Epithelial cell of proximal tubule (primary cell): ENCODE measurements around the gene ATP8B4. TPM values are rescaled to one million over a fixed set of nuclear protein-coding genes. Genes with fewer than 3 reads are reported as not detected.

Experiments
- DNase-seq: peaks from one replicate; pipeline ENCODE4 v3.0.0-alpha.2; 2011; ENCODE audit warnings: low read depth
- H3K4me3 ChIP-seq: 2 replicates; pipeline ENCODE4 v1.5.1; 2011; ENCODE audit warnings: low read depth, mild to moderate bottlenecking, low read length
- total RNA-seq: library from RNA; depleted of rRNA; stranded (reverse); fragments of >200 nt; gene quantifications from 2 replicates; pipeline ENCODE4 v1.2.3, GENCODE V29; 2015
- TF ChIP-seq, protein P1 (sequence below): conservative IDR thresholded peaks from 2 replicates; pipeline ENCODE4 v1.5.1; 2012; ENCODE audit warnings: low read depth, mild to moderate bottlenecking, low read length

ATP8B4 gene
- total RNA-seq, 1 donor from 2014 or later: not detected

DNA sequence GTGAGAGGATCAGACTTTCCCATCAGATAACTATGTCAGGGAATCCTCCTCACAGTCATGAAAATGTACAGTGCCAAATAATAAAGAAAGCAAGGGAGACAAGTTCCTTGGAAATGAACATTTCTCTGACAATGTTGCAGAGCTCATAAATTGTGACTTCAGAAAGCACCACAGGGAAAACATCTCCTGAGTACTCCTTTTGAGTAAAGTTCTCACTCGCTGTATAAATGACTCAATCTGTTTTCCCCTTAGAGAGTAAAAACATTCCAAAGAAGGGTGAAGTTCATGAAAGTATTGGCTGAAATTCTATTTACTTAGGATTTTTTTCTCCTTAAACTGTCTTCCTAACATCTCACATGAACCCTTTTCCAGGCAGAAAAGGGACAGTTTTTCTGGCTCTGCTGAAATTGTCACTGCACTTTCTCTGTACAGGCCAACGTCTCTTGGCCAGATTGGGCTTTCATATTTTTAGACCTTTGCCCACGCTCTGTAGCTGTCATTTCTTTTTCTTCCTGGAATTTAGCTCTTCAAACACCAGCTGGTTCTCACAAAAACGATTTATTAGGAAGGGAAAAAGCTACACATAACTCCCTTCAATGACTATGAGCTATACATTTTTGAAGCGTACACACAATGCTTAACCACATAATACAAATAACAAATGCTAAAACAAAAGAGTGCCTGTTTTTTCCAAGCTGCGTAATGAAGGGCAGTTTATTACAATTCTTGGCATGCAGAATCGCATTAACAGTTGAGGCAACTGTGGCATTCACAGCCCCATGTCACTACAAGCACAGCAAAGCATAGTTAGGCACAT is 216.1 kb downstream of the ATP8B4 start:
- TF ChIP-seq, protein P1, sequence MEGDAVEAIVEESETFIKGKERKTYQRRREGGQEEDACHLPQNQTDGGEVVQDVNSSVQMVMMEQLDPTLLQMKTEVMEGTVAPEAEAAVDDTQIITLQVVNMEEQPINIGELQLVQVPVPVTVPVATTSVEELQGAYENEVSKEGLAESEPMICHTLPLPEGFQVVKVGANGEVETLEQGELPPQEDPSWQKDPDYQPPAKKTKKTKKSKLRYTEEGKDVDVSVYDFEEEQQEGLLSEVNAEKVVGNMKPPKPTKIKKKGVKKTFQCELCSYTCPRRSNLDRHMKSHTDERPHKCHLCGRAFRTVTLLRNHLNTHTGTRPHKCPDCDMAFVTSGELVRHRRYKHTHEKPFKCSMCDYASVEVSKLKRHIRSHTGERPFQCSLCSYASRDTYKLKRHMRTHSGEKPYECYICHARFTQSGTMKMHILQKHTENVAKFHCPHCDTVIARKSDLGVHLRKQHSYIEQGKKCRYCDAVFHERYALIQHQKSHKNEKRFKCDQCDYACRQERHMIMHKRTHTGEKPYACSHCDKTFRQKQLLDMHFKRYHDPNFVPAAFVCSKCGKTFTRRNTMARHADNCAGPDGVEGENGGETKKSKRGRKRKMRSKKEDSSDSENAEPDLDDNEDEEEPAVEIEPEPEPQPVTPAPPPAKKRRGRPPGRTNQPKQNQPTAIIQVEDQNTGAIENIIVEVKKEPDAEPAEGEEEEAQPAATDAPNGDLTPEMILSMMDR: no peak
- DNase-seq: no peak
- no peak overlapping the region for H3K4me3 ChIP-seq

DNA sequence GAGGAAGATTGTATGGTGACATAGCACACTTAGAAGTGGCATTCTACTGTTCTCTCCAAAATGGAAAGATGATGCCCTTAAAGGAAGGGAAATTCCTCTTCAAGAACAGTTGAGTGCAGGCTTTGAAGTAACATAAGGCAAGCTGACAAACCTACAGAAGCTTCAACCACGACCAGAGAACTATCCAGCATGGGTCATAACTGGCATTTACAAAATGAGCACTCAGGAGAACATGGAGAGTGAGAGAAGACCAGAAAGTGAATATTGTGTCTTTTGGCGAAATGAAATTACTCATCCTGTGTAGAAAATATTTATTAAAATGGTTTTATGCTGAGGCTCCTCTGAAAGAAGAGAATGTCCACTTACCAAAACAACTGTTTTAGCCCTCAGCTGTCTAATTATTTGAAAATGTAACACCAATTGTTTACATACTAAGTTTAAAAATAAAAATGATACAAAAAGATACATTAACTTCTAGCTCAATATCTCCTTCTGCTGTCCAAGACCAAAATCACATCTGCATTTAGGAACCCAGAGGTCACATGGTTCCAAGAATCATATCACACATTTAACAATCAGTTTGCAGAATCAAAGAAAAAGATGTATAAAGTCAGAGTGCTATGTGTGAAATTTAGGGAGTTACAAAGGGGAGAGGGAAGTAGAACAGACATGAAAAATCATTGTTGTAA is 216.9 kb downstream of the ATP8B4 start:
- no peak overlapping the region for H3K4me3 ChIP-seq
- DNase-seq: no peak
- TF ChIP-seq, protein P1: peak; percentile 29

DNA sequence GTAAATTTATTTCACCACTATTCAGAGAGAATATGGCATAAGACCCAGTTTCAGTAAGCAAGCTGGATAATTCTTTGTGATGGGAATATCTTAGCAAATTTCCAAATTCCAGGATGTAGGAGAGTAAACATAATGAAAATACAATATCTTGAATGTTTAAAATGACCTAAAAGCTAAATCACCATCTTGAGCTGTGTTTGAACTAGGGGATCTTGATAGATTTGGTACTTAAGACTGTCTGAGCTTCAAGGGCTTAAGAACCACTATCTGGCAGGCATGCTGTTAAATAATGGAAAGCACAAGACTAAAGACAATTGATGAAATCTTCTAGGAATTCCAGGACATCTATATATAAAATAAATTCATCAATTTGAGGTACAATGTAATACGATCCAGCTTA is 217.7 kb downstream of the ATP8B4 start:
- H3K4me3 ChIP-seq: no peak overlapping the region
- no peak for DNase-seq
- TF ChIP-seq, protein P1: no peak

DNA sequence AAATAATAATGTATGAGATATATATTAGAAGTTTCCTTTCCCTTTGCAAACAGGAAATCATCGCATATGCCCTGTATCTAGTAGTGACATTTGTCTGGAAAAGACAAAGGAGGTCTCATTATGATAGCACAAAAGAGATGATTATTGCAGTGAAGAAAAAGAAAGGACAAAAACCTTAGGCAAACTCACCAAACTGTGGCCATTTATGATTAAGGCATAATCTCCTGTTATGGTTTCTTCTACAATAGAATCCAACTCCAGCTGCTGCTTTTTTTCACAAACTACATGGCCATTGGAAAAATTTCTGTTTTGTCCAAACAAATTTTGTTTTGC is 218.2 kb downstream of the ATP8B4 start:
- TF ChIP-seq, protein P1: no peak
- H3K4me3 ChIP-seq: no peak overlapping the region
- no peak for DNase-seq

DNA sequence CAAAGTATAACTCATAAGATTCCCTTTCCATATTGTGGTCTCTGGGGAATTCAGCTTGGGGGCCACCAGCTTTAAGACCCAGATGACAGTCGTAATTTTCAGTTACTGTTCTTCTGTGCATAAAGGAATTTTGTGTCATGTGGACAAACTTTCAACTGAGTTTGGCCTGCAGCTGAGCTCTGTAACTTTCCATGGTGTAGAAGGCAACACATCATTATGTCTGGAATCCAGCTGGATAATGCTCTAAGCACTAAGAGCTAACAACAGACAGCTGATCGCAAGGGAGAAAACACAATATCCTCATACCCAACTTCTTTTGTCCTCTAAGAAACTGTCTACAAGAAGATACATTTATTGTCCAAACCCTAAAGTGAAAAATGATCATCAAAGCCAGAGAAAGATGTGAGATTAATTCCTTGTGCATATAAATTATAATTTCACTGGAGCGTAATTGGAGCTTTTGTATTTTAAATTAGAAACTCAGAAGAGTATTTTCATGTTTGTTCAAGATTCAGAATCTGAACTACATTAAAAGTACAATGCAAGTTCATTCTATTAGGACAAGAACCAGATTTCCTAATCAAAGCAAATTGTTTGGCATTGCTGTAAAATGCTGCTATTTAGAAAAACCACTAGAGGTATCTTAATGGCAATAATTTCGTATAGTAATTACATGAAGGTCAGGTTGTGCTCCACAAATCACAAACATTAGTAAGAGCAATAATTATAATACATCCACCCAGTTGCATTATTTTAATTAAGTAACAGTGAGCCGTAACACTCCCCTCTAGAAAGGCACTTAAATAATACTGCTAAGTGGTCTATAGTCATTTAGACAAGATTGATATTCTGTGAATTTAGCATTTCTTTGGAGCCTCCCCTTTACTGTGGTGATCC is 218.8 kb downstream of the ATP8B4 start:
- TF ChIP-seq, protein P1: no peak
- H3K4me3 ChIP-seq: no peak overlapping the region
- DNase-seq: no peak

DNA sequence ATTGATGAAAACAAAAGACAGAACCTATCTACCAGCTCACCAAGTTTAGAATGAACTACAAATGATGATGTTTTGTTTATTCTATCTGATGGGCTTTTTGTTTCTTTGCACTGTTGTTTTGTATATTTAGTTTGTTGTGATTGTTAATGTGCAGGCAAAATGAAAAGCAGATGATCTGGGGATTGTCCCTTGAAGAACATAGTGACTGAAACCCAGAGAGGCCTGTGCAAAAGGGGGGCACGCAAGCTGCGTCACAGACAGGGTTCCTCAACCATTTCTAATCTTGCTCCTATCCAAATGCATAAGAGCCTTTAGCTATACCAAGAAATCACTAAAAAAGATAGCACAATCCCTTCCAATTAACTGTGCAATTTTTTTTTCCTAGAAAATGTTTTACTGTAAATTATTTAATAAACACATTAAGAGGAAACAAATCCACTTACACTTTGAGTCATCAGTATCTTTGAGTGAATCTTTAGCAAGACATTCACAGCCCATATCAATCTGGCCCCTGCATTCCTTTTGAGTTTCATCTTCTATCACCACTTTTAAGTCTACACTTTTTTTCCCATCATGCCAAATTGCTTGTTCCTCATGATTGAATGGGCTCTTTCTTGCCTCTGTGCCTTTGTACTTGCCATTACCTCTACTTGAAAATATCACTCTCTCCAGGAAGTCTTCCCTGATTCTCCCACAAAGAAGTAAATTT is 220.3 kb downstream of the ATP8B4 start:
- H3K4me3 ChIP-seq: no peak overlapping the region
- no peak for DNase-seq
- TF ChIP-seq, protein P1: no peak
